GM19239 (cell line): ENCODE data around the gene CRABP2.
A peak's percentile ranks its signal among the peaks of the same experiment; 100 is the strongest.

Experiments used
- DNase-seq: peaks from one replicate; pipeline ENCODE4 v3.0.0; 2011; ENCODE audit warnings: low spot score; ENCODE audit not compliant: insufficient read length
- FAIRE-seq: peaks from 2 replicates; lab custom pipeline; 2011; peaks lifted over from hg19 to GRCh38; lab: Jason Lieb, UNC

CRABP2 gene

GRCh38 chr1:156675210-156676113 is 29.9 kb downstream of the CRABP2 start:
- FAIRE-seq (no peak), DNase-seq (no peak)

DNA sequence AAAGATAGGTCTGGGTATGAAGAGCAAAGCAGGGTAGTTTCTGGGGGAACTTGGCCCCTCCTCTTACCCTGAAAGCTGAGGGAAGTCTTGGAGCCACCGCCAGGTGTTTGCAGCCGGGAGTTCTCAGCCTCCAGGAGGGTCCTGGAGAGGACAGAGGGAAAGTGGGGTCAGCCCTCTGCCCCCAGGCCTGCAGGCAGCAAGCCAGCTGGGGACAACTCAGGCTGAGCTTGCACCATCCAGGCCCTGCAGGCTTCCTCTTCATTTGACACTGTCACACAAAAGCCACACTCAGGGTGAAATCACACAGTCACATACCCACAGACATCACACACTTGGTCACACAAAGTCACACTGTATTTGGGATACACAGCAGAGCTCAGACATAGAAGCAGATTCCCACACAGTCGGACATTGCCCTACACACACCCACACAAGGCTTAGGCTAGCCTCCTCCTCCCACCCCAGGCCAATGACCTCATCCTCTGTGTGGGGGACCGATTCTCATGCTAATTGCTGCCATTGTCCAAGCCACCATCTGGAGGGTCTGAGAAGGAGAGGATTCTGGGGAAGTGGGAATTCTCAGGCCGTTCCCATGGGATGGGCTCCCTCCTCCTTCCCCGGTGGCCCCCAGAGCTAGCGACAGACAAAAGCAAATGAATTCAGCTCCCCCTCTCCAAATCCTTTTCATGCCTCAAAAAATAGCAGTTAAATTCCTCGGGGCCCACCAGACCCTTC is 31.8 kb downstream of the CRABP2 start:
- no peak for FAIRE-seq
- no peak for DNase-seq

DNA sequence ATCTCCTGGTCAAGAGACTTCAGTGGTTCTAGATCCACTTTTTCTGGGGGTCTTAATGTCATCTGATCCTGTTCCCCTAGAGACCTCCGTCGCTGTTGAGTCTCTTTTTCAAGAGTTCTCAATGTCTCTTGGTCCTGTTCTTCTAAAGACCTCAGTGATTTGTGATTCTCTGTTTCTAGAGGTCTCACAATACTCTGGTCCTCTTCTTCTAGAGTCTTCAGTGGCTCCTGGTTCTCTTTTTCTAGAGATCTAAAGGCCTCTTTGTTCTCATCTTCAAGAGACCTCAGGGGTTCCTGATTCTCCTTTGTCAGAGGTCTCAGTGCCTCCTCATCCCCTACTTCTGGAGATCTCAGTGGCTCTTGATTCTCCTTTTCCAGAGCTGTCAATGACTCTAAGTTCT is 33.6 kb downstream of the CRABP2 start:
- FAIRE-seq (no peak), DNase-seq (no peak)

DNA sequence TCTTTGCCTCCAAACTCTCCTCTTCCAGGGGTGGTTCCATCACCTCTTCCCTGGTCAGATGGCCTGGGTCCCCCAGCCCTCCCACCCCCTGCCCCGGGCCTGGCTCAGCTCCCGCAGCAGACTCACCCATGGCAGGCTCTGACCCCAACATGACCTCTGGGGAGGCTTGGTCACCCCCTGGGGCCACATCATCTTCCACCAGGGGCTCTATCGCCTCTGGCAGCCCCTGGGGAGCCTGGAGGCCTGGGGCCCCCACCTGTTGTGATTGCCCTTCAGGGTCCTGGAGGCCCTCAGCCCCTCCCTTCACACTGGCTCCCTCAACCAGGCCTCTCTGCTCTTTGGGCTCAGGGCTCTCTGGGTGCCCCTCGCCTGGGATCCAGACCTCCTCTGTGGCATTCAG is 34.6 kb downstream of the CRABP2 start:
- no peak for FAIRE-seq

DNA sequence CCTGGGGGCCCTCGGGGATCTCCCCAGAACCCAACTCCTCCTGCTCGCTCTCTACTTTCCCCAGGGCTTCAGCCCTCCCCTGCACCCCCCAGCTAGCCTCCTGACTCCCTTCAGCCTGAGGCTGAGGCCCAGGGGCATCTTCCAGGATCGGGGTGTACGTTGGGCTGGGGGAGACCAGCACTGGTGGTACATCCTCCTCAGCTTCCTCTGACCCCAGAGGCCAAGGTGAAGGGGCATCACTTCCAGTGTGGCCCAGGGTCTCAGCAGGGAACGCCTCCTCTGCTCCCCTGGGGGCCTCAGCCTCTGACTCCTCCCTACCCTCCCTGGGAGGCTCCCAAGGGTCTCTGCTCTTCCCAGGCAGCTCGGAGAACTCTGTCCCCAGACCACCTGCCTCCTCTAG is 35.0 kb downstream of the CRABP2 start:
- no peak for DNase-seq
- no peak for FAIRE-seq

More for the DNA sequence above, 34.6 kb downstream of the CRABP2 start:
- no peak for DNase-seq

DNA sequence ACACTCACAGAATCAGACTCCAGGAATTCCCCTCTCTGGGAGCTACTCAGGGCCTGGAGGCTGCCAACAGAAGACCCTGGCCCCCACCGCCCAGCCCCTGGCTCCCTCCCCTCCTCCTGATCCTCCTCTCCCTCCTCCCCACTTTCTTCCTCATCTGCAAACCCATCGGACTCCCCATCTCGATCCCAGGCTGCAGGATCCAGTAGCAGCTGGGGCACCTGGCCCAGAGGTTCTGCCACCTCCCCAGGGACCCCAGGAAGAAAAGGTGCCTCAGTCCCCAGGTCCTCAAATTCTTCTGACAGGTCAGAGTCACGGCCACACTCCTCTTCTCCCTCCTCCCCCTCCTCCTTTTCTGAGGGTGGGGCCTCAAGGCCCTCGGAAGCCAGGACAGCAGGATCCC is 35.6 kb downstream of the CRABP2 start:
- no peak for FAIRE-seq
- no peak for DNase-seq

DNA sequence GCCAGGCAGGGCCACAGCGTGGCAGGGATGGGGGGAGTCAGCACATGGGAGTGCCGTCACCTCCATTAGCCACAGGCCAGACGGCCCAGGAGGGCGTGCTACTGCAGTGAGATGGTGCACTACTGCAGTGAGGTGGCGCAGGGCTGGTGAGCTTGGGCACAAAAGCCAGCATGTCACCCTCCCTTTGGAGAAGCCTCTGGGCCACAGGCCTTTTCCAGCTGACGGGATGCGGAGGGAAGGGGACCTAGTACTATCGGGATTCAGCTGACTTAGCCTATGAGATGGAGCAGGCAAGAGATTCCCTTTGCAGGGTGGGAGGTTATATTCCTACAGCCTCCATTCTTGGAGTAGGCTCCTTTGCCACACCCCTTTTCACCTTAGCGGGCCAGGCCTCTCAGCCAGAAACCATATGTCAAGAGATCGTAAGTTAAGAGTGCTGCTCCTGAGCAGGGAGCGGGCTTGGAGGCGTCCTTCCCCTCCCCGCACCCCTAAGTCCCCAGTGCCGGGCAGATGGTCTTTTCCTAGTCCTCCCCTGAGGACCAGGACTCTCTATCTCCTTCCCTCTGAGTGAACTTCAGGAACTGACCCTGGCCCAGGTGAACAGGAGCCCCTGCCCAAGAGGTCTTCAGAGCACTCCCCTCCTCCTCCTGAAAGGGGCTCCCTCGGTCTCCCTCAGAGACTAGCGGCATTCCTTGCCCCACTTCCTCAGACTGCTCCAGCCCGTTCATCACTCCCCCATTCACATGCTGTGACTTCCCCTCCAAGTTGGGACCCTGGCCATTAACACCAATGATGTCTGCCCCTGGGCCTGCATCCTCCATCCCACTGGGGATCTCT is 36.4 kb downstream of the CRABP2 start:
- no peak for FAIRE-seq
- no peak for DNase-seq

DNA sequence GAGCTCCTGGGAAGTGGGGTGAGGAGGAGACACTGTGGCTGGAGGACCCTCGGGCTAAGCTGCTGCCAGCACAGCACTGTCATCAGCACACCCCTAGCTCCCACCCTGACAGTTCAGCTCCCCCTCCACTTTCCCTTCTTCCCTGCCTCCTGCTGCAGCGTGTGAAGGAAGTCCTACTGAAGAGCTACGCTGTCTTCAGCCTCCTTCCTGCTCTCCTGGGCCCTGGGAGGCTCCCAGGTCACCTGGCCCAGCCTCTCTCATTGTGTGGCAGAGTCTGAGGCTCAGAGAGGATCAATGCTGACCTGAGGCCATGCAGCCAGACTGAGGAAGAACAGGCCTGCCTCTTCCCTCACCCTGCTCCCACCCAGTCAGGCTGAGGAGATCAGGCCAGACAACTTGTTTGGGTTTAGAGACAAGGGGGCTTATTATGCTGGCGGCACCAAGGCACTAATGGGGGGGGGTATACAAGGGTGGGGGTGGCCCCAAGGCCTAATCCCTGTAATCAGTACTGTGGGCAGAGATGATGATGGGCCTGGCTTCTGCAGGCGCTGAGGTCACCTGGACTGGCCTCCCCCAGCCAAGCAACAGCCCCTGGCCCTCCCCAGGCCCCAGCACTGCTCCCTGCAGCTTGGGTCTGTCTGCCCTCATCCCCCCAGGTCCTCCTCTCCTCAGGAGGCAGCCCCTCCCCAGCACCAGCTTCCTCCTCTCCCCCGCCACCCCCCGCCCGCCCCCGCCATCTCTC is 37.2 kb downstream of the CRABP2 start:
- no peak for FAIRE-seq
- DNase-seq = no peak

DNA sequence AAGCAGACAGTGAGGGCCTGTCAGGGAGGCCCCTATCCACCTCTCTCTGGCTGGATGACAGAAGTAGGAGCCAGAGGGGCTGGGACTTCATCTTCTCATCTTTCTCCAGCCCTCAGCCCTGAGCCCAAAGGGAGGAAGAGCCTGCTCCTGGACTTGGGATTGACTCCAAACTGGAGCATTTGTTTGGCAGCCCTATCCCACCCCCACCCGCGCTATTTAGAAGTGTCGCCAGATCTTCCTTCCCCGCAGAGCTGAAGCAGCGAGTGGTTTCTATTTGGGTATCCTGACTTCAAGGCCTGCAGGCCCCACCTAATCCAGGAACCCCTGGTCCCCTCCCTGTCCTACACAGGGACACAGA is 37.8 kb downstream of the CRABP2 start:
- DNase-seq = no peak
- FAIRE-seq = no peak

GRCh38 chr1:156666862-156667609 is 38.3 kb downstream of the CRABP2 start:
- no peak for FAIRE-seq

DNA sequence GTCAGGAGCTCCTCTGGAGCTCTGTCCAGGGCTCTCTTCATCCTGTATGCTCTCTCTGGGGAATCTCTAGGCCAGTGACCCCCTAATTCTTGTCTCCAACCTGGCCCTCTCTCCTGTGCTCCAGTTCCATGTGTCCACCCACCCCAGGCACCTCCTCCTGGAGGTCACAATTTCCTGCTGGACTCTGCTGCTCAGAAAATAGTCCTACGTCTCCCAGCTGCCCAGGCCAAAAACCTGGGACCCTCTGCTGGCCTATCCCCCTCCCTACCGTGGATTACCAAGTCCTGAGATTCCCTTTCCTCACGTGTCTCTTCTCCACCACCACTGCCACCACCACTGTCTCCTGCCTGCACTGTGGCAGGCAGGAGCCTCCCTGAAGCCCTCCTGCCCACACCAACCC is 39.8 kb downstream of the CRABP2 start:
- FAIRE-seq = no peak
- DNase-seq = no peak

More at GRCh38 chr1:156666862-156667609, 38.3 kb downstream of the CRABP2 start:
- DNase-seq = no peak

- FAIRE-seq = no peak
These were observed 40.5 kb downstream of the CRABP2 start for GRCh38 chr1:156664767-156665411.

DNA sequence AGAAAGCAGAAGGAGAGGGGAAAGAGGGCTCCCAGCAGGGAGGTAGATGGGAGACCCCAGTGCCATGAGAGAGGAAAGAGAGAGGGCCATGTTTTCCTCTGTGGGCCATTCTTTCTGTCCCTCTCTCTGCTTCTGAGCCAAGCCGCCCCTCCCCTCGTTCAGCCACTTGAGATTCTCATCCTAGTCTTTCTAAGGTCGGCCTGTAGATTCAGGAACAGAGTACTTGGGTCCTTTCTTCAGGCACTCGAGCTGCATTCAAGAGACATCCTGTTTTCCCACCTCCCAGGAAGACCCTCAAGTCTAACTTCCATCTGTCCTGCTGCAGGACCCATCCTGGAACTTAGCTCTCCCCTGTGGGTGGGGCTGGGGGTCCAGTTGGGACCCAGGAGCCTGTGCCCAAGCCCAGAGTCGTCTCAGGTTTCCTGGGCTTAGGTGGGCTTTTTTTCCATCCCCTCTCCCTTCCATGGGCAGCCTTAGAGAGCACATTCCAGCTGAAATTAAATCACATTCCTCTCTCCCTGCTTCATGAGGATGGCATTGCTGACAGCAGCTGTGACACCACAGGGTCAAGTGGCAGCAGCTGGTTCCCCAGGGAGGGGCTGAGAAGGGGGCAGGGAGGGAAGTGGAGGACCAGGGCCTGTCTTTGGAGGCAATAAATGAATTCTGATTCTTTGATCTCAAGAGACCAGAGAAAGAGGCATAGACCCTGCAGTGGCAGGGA is 41.2 kb downstream of the CRABP2 start:
- DNase-seq = no peak
- no peak for FAIRE-seq

More at GRCh38 chr1:156664767-156665411, 40.5 kb downstream of the CRABP2 start:
- peak; percentile 60 for DNase-seq

DNA sequence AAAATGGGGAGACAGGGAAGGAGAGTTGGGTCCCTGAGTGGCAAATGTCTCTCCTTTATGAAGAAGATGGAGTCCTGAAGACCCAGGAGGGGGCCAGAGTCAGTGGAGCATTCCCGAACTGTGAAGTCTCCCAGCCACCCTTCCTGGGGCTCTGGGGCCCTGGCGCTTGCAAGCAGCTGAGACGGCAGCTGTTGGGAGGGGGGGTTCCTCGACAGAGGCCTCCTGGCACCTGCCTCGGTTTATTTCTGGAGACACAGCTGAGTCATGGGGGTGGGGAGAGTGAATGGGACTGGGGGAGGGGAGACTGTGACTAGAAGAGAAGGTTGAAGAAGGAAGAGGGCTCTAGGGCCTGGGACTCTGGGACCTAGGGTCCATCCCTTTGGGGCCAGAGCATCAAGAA is 42.2 kb downstream of the CRABP2 start:
- no peak for FAIRE-seq
- no peak for DNase-seq

DNA sequence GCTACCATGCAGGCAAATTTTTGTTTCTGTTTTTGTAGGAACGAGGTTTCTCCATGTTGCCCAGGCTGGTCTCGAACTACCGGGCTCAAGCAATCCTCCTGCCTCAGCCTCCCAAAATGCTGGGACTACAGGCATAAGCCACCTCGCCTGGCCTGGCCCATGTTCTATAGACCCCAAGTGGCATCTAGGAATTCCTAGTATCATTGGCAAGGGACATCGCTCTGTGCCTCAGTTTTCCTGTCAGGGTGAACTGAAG is 42.7 kb downstream of the CRABP2 start:
- FAIRE-seq = no peak
- DNase-seq = no peak

DNA sequence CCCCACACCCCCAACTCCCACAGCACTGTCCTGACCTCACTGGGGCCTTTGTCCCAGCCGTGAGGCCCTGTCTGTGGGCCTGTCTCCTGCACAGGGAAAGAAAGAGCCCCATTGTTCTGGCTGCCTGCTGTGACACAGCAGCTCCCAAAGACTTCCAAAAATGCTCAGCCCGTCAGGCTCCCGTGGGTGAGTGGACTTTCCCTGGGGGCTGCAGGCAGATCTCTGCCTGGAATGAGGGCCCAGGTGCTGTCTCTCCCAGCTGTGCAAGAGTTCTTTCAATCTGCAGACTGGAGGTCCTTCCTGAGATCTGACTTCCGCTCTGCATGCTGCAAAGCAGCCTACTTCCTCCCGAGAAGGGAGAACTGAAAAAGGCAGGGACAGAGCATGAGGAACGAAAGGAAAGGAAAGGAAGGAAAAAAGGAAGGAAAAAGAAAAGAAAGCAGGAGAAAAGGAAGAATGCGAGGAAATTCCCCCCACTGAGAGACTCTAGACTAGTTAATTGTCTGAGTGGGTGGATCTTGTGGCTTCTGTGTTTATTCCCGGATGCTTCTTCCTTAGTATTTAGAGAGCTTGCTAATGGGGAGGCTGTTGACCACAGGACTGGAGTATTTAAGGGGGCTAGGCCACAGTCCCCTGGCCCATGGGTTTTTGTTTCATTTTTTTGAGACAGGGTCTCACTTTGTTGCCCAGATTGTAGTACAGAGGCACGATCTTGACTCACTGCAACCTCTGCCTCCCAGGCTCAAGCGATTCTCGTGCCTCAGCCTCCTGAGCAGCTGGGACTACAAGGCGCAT is 43.2 kb downstream of the CRABP2 start:
- DNase-seq = no peak
- FAIRE-seq = peak; percentile 11

DNA sequence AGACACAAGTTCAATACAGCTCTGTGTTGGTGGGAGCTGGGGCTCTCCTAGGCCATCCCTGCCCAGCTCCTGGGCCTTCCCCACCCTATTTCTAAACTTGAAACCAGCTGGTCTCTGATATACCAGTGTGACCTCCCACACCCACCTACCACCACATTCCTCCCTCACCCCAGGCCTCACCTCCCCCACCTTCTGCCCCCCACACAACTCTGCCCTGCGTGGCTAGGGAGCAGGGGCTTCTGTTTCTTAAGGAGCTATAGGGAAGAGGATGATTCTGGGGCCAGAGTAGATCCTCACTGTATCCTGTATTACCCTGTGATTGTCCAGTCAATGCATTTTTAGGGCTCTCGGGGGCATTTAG is 44.7 kb downstream of the CRABP2 start:
- DNase-seq = no peak
- FAIRE-seq = no peak
